SIG-M5 treated with dmso at 0.1 percent for 504 hours (cell line): ENCODE measurements around the gene EFCAB8.

Experiments used
- DNase-seq: peaks from one replicate; lab custom pipeline; 2025; ENCODE audit not compliant: unreplicated experiment; lab: John Stamatoyannopoulos, UW

Gene EFCAB8

DNA sequence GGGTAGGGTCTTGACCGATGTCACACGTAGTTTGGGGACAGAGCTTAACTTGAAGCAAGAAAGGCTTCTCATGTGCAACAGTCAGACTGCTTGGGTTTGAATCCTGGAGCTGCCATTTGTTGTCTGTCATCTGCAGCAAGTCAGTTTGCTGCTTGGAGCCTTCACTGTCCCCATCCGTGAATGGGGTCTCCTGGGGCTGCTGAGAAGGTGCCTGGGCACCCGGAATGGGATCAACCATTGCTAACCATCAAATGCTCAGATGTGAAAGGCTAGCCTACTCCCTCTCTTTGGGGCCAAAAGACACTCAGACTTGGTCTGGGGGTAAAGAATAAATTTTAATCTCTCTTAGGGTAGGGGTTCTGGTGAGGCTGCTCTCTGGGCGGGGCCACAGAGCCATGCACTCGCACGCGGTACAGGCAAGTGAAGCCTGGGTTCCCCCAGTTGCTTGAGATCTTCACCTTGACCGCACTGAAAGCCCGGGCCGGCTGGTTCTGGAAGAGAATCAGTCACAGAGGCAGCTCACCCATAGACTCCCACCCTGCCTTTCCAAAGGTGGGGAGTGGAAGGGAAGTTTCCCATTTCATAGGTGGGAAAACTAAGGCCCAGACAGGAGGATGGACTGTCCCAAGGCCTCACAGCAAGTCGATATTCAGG lies 124.9 kb downstream of the EFCAB8 start:
- DNase-seq: no peak

DNA sequence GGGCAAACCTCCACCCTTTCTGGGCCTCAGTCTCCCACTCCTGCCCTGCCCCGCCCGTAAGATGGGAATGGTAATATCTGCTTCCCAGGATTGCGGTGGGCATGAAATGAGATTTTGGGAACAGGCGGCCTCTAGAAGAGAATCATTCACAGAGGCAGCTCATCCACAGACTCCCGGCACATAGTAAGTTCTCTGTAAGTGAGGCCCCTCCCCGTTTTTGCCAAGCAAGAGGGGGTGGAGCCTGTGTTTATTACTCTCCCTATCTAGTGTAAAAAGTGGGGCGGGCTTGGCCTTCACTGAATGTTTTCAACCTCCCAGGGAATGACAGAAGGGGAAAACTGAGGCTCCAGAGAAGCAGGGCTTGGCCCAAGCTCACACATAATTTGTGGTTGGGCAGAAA lies 125.5 kb downstream of the EFCAB8 start:
- no peak for DNase-seq

GRCh38 chr20:32984631-32985354 lies 126.1 kb downstream of the EFCAB8 start:
- no peak for DNase-seq

GRCh38 chr20:32985596-32985995 lies 126.9 kb downstream of the EFCAB8 start:
- DNase-seq: no peak

- no peak for DNase-seq
Measured at GRCh38 chr20:32986331-32986966, 127.7 kb downstream of the EFCAB8 start.

DNA sequence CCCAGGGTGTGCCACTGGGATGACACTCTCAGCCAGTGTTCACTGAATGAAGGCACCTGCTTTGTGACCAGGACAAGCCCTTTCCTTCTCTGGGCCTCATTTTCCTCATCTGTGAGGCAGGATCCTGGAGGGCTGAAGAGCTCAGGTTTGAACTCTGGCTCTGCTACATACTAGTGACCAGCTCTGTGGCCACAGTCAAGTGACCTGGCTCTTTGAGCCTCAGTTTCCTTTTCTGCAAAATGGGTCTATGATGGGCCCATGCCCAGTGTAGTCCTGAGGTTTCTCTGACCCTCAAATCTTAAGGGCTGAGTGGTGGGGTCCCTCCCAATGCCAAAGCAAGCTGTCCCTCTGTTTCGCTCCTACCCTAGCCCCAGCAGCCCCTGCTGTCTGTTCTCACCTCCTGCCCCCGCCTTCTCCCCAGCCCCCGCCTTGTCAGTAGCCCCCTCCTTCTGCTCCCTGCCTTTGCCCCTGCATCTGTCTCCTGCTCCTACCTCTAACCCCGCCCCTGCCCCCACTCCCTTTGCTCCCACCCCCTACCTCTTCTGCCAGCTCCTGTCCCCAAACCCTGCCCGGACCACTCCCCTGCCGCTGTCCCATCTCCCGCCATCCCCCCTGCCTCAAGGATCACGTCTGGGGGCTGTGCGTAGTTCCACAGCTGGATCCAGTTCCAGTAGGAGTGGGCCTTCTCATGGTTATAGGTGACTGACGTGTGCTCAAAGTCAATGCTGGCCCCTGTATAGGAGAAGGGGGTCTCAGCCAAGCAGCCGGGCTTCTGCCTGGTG lies 128.5 kb downstream of the EFCAB8 start:
- no peak for DNase-seq

DNA sequence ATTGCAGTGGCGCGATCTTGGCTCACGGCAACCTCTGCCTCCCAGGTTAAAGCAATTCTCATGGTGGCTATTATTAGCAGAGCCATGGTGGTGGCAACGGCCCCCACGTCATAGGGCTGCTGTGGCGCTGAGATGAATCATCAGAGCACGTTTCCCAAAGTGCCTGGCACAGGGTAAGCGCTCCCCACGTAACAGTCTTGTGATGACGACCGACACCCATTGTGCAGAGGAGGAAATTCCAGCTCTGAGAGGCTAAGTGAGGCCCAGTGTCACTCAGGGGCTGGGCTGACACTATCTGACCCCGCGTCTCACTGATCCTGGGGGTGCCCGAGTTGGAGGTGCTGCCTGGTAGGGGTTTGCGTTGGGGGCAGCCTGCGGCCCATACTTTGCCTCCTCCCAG lies 129.3 kb downstream of the EFCAB8 start:
- peak; percentile 13 for DNase-seq

DNA sequence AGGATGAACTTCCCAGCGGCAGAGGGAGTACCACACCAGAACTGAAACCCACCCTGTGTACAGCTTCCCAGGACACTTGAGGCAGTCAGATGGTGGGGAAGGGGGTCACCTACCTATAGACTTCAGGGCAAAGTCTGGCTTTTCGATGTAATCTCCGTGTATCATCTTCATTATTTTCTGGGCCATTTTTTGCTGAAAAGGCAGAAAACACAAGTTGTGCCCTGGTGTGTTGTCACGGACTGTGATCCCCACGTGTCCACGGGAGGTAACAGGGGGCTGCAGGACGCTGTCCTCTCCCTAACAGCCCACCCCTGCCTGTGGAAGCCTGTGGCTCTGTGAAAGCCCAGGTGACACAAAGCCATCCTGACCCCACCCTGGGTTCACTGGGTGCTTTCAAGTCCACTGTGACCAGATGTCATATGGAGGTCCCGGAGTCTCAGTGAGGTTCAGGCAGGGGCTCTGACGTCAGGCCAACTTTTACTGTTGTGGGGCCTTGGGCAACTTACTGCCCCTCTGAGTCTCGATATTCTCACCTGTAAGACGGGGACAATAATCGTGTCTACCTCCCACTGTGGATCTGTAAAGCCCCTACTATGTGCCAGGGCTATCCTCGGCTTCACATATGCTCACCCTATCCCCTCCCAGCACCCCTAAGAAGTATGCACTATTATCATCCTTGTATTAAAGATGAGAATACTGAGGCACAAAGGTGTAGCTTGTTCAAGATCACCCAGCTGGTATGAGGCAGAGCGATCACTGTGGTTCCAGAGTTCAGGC lies 131.0 kb downstream of the EFCAB8 start:
- DNase-seq: no peak

DNA sequence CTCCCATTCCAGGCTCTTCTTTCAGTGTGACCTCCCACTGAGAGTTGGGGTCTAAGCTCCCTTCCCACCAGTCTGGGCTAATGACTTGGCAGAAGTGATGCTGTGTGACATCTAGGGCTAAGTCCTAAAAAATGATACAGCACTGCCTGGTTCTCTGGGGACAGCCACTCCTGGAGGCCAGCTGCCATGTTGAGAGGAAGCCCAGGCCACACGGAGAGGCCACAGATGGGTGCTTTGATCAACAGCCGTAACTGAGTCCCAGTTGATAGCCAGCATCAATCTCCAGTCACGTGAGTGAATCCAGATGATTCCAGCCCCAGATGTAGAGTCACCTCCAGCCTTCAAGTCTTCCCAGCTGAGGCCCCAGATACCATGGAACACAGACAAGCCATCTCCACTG lies 131.7 kb downstream of the EFCAB8 start:
- no peak for DNase-seq

- DNase-seq: no peak
Measured at GRCh38 chr20:32991383-32991782, 132.7 kb downstream of the EFCAB8 start.

DNA sequence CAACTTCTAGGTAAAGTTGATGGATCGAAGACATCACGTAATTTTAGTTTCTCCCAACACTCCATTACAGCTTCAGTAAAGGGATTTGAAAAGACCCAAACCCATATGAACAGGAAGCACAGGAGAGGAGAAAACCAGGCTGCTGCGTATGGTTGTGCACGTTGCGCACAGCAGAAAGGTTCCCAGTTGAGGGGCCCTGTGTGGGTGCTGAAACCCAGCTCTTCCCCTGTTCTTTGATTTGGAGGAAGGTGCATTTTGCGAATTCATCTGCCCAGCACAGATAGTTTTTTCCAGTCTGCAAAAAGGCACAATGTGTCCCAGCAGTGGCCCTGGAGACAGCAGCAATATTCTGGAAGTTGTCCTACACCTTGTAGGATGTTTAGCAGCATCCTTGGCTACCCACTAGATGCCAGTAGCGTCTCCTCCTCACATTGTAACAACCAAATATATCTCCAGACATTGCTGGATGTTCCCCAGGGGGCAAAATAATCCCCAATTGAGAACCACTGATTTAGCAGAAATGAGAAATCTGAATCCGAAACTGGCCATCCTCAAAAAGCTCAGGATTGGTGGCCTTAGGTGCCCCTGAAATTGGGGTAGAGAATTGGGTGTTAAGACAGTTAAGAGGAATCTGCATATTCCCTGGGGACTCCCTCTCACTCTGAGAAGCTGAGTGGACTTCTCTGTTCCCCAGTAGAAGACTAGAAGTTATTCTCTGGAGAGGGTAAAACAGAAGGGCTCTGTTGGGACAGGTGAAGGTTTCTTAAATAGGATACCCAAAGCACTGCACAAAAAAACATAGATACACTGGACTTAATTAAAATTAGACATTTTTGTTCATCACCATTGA lies 133.3 kb downstream of the EFCAB8 start:
- DNase-seq: no peak

- no peak for DNase-seq
Measured at GRCh38 chr20:32993496-32994050, 134.8 kb downstream of the EFCAB8 start.

DNA sequence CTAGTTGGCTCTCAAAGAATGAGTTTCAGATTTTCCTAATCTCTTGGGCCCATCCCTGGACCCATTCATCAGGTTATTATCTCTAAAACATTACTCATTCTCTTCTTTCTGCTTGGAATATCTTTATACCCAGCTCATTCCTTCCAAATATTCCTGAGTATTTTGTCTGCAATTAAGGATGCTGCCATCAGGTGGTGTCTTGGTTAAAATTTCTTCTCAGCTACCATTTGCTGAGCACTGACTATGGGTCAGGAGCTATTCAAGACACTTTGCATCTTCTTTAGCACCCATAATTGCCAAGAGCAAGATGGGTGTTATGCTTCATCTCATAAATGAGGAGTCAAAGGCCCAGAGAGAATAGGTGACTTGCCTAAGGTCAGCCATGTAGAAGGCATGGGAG lies 137.1 kb downstream of the EFCAB8 start:
- no peak for DNase-seq

- no peak for DNase-seq
Measured at GRCh38 chr20:32997431-32997830, 138.7 kb downstream of the EFCAB8 start.

- peak; percentile 73 for DNase-seq
Measured at GRCh38 chr20:32999603-33000250, 141.0 kb downstream of the EFCAB8 start.

DNA sequence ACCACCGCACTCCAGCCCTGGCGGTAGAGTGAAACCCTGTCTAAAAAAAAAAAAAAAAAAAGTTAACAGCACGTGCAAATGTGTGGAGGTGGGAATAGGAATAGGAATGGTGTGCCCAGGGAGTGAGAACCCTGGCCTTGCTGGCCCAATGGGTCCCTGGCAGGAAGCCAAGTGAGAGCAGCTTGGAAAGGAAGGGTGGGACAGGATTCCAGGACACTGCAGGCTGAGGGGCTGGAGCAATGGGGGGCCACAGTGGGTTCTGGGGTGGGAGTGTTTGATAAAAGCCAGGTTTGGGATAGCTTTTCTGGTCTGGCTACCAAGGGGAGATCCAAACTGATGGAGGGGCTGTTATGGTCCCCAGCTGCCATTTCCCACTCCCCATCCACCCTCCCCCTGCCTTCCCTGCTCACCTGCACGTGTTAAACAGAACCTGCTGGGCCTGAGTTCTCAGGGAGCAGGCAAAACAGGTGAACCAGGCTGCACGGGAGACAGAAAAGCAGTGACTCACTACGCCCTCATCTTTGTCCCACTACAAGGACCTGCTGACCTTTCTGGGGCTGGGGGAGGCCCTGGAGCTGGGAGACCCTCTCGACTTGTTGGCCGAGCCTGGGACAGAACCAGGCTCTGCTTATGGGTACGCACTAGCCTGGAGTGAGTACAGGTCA lies 142.2 kb downstream of the EFCAB8 start:
- no peak for DNase-seq

- no peak for DNase-seq
Measured at GRCh38 chr20:33002087-33002808, 143.5 kb downstream of the EFCAB8 start.
